ENCODE results near the gene TMEM40.
"Not testable (repeated sequence)": the region's sequence is repeated elsewhere in the genome, so short reads cannot be mapped to it uniquely, and the experiment has no call there.

TMEM40 gene

DNA sequence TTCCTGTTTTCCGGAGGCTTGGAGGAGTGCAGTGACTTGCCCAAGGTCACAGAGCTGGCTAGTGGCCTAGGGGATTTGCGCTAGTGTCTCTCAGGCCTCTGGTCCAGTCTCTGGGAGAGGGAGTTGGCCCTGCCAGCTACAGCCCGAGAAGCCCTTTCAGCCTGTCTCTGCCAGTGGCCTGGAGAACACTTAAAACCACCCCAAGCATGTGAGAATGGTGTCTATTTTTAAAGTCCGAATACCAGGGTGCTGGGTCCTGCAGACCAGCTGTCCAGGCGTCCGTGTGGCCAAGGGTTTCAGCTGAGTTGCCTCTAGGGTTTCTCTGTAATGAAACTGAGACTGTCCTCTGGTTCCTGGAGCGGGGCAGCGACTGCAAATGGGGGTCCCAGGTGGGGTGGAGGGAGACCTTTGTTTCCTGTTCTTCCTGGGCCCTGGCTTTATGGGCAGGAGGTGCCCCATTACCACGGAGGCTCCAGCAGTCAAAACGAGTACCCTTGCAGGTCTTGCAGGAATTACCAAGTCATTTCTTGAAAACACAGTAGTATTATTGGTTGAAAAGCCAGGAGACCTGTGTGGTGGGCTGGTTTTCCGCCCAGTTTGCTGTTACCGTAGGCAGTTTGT lies 39.6 kb upstream of the TMEM40 start:
- no peak for DNase-seq (ENCODE audit: low spot score)
- POLR2A ChIA-PET (ENCODE audit: low non-redundant PET), result no interaction called here
- no peak for TF ChIP-seq CTCF (conservative IDR thresholded peaks at IDR 0.05; ENCODE audit: low read depth)
- peak overlapping the region; percentile 13; the same call in 1 of the 2 replicates for H3K27ac ChIP-seq
- CTCF ChIA-PET, result no interaction called here

GRCh38 chr3:12797892-12798558 lies 39.0 kb upstream of the TMEM40 start:
- ChIA-PET POLR2A (ENCODE audit: low non-redundant PET) (no interaction called here), CTCF (no interaction called here)
- peak overlapping the region; percentile 13; the same call in 1 of the 2 replicates for H3K27ac ChIP-seq
- no peak for TF ChIP-seq CTCF (conservative IDR thresholded peaks at IDR 0.05; ENCODE audit: low read depth)
- no peak for DNase-seq (ENCODE audit: low spot score)

- DNase-seq (ENCODE audit: low spot score), result no peak
- CTCF ChIA-PET, result no interaction called here
These were observed 38.2 kb upstream of the TMEM40 start for GRCh38 chr3:12797124-12797891.

DNA sequence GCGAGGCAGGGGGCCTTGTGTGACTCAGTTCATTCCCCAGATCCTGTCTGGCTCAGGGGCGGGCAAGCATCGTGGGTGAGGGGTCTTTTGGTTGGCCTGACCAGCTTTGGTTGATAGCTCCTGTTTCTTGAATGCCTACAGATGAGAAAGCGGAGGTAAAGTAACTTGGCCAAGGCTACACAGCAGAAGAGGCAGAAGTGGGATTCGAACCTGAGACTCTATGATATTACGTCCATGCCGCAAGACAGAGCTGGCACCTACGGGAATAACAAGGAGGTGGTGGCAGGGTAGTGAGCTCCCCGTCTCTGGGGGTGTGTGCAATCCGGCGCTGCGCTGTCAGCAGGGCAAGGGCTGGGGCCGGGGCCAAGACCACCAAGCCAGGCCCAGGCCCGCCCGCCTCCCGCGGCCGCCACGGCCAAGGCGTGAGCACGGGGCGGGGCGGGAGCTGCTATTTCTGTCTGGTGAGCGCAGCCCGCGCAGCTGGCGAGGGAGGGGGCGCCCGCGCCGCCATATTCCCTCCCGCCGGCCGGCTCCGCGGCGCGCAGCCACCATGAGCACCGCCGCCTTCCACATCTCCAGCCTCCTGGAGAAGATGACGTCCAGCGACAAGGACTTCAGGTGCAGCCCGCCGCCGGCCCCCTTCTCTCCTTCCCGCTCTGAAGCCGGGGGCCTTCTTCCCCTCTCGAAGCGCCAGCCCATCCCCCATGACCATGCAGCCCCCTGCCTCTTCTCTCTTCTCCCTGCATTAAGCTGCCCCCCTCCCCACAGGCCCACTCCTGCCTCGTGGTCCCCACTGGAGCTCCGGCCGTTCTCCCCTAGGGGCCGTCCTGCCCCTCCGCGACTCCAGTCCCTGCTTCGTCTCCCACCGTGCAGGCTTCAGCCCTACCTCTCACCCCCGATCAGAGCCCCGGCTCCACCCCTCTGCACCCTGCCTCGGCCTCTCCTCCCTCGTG lies 37.4 kb upstream of the TMEM40 start, which contains the start of gene CAND2:
Gene CAND2 (plus strand): TSS at position 510 of the 953 bp plus-strand sequence. CDS start 41 bp downstream, at position 551.
- peak; percentile 5 for DNase-seq (ENCODE audit: low spot score)
- no peak within 1 kb of the TSS for H3K27ac ChIP-seq
- CTCF ChIA-PET, result no interaction called here
- POLR2A ChIA-PET (ENCODE audit: low non-redundant PET), result no interaction called here
- TF ChIP-seq CTCF (conservative IDR thresholded peaks at IDR 0.05; ENCODE audit: low read depth), result no peak

More at GRCh38 chr3:12797124-12797891, 38.2 kb upstream of the TMEM40 start:
- no peak overlapping the region for H3K27ac ChIP-seq
- TF ChIP-seq CTCF (conservative IDR thresholded peaks at IDR 0.05; ENCODE audit: low read depth), result no peak
- POLR2A ChIA-PET (ENCODE audit: low non-redundant PET), result no interaction called here

DNA sequence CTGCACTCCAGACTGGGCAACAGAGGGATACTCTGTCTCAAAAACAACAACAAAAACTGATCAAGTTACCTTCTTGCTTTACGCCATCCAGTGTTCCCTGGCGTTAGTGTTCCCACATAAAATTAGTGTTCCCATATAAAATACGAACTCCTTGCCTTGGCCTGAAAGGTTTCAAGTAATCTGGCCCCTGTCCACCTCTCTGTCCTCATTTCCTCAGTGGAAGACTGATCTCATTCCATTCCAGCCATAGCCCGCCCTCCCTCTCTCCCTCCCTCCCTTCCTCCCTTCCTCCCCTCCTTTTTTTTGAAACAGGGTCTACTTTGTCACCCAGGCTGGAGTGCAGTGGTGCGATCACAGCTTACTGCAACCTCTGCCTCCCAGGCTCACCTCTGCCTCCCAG lies 34.6 kb upstream of the TMEM40 start:
- ChIA-PET CTCF (no interaction called here), POLR2A (ENCODE audit: low non-redundant PET) (no interaction called here)
- no peak overlapping the region for H3K27ac ChIP-seq
- DNase-seq (ENCODE audit: low spot score), result no peak
- TF ChIP-seq CTCF (conservative IDR thresholded peaks at IDR 0.05; ENCODE audit: low read depth), result no peak

GRCh38 chr3:12791430-12791829 lies 32.4 kb upstream of the TMEM40 start:
- CTCF ChIA-PET, result no interaction called here
- POLR2A ChIA-PET (ENCODE audit: low non-redundant PET), result no interaction called here
- no peak overlapping the region for H3K27ac ChIP-seq
- no peak for DNase-seq (ENCODE audit: low spot score)
- no peak for TF ChIP-seq CTCF (conservative IDR thresholded peaks at IDR 0.05; ENCODE audit: low read depth)

GRCh38 chr3:12787967-12788690 lies 29.1 kb upstream of the TMEM40 start:
- CTCF ChIA-PET, result interaction anchor here (0.8 kb wide), 1 partner anchor 22 kb away, joined by 3 read pairs; no protein-coding TSS in a partner anchor
- H3K27ac ChIP-seq; POLR2A ChIA-PET (ENCODE audit: low non-redundant PET); DNase-seq (ENCODE audit: low spot score): not testable (repeated sequence)

DNA sequence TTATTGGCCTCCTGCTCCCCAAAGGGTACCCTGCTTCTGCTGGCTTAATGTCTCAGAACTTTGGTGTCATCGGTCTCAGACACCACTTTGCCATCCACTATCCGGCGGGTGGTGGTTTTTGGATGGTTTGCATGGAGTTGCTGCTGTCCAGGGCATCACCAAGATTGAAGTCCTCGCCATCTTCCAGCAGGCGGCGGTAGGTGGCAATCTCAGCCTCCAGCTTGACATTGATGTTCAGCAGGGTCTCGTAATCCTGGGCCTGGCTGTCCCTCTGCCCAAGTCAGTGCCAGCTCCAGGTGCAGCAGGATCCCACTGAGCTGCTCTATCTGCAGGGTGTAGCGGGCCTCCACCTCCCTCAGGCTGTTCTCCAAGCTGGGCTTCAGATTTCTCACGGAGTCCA lies 28.3 kb upstream of the TMEM40 start:
- POLR2A ChIA-PET (ENCODE audit: low non-redundant PET); DNase-seq (ENCODE audit: low spot score); CTCF ChIA-PET; H3K27ac ChIP-seq: not testable (repeated sequence)

Measured in RWPE1 (cell line).